ENCODE results near the gene MAML2. TPM values are rescaled to one million over a fixed set of nuclear protein-coding genes. Genes with fewer than 3 reads are reported as not detected.

The MAML2 gene
- polyA plus RNA-seq, 3 donors, result 0.57 to 7.6 (median 1.2) TPM

DNA sequence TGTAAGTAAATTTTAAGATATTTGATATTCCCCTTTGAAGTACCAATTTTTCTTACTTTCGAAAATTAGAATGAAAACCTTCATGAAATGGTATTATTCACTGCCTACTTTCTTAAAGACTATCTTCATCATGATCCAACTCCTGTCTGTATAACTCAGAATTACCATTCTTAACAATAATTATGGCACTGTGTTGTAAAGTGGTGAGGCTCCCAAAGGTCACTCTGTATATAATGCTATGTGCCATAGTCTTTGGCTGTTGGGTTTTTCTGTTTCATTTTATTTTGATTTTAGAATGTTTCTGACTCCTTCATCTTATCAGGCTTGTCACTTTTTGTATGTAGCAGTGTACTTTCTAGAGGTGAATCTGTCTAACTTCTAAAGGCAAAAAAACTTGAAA is 52.4 kb downstream of the MAML2 start:
- Histone ChIP-seq H3K27me3 (ENCODE audit: control insufficient read depth in 2 of 2, insufficient read depth in 2 of 2, low read length in 2 of 2) (no peaks in the 10 kb centered on the region), H3K27ac (ENCODE audit: low read depth in 1 of 2, low read length in 2 of 2) (no peak overlapping the region), H3K36me3 (replicated peaks in 1 of 2; ENCODE audit: control insufficient read depth in 1 of 2, insufficient read depth in 2 of 2, low read length in 2 of 2) (no peaks in the 10 kb centered on the region), H3K79me2 (ENCODE audit: insufficient read depth, low read length) (no peaks in the 10 kb centered on the region), H3K4me2 (replicated peaks; ENCODE audit: extremely low read depth, low read length, poor library complexity, severe bottlenecking) (no peak overlapping the region), H3K9ac (ENCODE audit: insufficient read depth, low read length, poor library complexity, severe bottlenecking) (no peak overlapping the region), H2AFZ (ENCODE audit: insufficient read depth, low read depth, low read length, poor library complexity, severe bottlenecking) (no peak overlapping the region), H3K9me3 (replicated peaks in 1 of 2; ENCODE audit: control insufficient read depth in 1 of 2, insufficient read depth in 1 of 2, low read length in 2 of 2) (no peaks in the 10 kb centered on the region), H3K4me1 (ENCODE audit: control insufficient read depth in 1 of 2, insufficient read depth in 2 of 2, low read length in 2 of 2) (peaks cover 6 to 7% of the 10 kb centered on the region in 2 donors), H4K20me1 (ENCODE audit: insufficient read depth, low read length) (peaks cover 11% of the 10 kb centered on the region), H3K4me3 (replicated peaks in 1 of 3; ENCODE audit: low read depth in 2 of 3, low read length in 3 of 3) (no peak overlapping the region)
- H3K4me1 Mint-ChIP-seq, result peaks cover 13% of the 10 kb centered on the region
- WGBS (ENCODE audit: insufficient coverage), result no CpG with 5 or more reads among the region's 1 CpG
- peaks cover 6 to 9% of the 10 kb centered on the region in 2 donors for H3K36me3 Mint-ChIP-seq
- H3K4me3 Mint-ChIP-seq, result no peak overlapping the region
- TF ChIP-seq CTCF (IDR thresholded peaks at IDR 0.05), result no peak
- H3K27me3 Mint-ChIP-seq (ENCODE audit: low read depth in 3 of 3), result no peaks in the 10 kb centered on the region
- intact Hi-C loops (cut with micrococcal nuclease), result no loop called here
- DNase-seq, result no peak
- peaks cover 0 to 5% (median 4%) of the 10 kb centered on the region in 7 donors for H3K9me3 Mint-ChIP-seq
- no peak overlapping the region for H3K27ac Mint-ChIP-seq

- TF ChIP-seq CTCF (IDR thresholded peaks at IDR 0.05), result no peak
- Histone ChIP-seq H4K20me1 (ENCODE audit: insufficient read depth, low read length) (peaks cover 11% of the 10 kb centered on the region), H2AFZ (ENCODE audit: insufficient read depth, low read depth, low read length, poor library complexity, severe bottlenecking) (no peak overlapping the region), H3K4me2 (replicated peaks; ENCODE audit: extremely low read depth, low read length, poor library complexity, severe bottlenecking) (no peak overlapping the region), H3K9me3 (replicated peaks in 1 of 2; ENCODE audit: control insufficient read depth in 1 of 2, insufficient read depth in 1 of 2, low read length in 2 of 2) (no peaks in the 10 kb centered on the region), H3K9ac (ENCODE audit: insufficient read depth, low read length, poor library complexity, severe bottlenecking) (no peak overlapping the region), H3K36me3 (replicated peaks in 1 of 2; ENCODE audit: control insufficient read depth in 1 of 2, insufficient read depth in 2 of 2, low read length in 2 of 2) (no peaks in the 10 kb centered on the region), H3K4me3 (replicated peaks in 1 of 3; ENCODE audit: low read depth in 2 of 3, low read length in 3 of 3) (no peak overlapping the region), H3K4me1 (ENCODE audit: control insufficient read depth in 1 of 2, insufficient read depth in 2 of 2, low read length in 2 of 2) (peaks cover 6 to 7% of the 10 kb centered on the region in 2 donors), H3K79me2 (ENCODE audit: insufficient read depth, low read length) (no peaks in the 10 kb centered on the region), H3K27me3 (ENCODE audit: control insufficient read depth in 2 of 2, insufficient read depth in 2 of 2, low read length in 2 of 2) (no peaks in the 10 kb centered on the region), H3K27ac (ENCODE audit: low read depth in 1 of 2, low read length in 2 of 2) (no peak overlapping the region)
- Mint-ChIP-seq H3K4me1 (peaks cover 13% of the 10 kb centered on the region), H3K27me3 (ENCODE audit: low read depth in 3 of 3) (no peaks in the 10 kb centered on the region), H3K4me3 (no peak overlapping the region), H3K9me3 (peaks cover 0 to 5% (median 4%) of the 10 kb centered on the region in 7 donors), H3K27ac (no peak overlapping the region), H3K36me3 (peaks cover 6 to 9% of the 10 kb centered on the region in 2 donors)
- WGBS (ENCODE audit: insufficient coverage), result no CpG with 5 or more reads among the region's 1 CpG
- intact Hi-C loops (cut with micrococcal nuclease), result no loop called here
- no peak for DNase-seq
Measured at GRCh38 chr11:96290031-96290430, 53.0 kb downstream of the MAML2 start.
